HCT116 (cell line): Measurements from ENCODE around the gene NAT9. TPM values are rescaled to one million over a fixed set of nuclear protein-coding genes. Genes with fewer than 3 reads are reported as not detected.

Experiments used
- ATAC-seq: fragments of 200-7000 bp; cut with Tn5 transposase; 2 replicates; pipeline ENCODE4 v1.9.1; 2020; ENCODE audit warnings: mild to moderate bottlenecking, moderate library complexity
- BruUV-seq: library from RNA; stranded (reverse); fragments of 400-500 nt; replicated peaks from 2 replicates; lab custom pipeline; 2021; lab: Mats Ljungman, UMichigan
- CTCF ChIA-PET: fragments of 300-600 bp; sonication (Branson Sonifier 250); formaldehyde crosslinking; loops from one replicate; lab custom pipeline; 2021; ENCODE audit warnings: antibody characterized with exemption; lab: Charles Lee
- POLR2A ChIA-PET: fragments of 300-600, 350-600 bp; sonication (Branson Sonifier 250); formaldehyde crosslinking; loops from one replicate; lab custom pipeline; 2021; ENCODE audit warnings: antibody characterized with exemption; lab: Charles Lee
- RAD21 ChIA-PET, 2 experiments: fragments of 300-600 bp; sonication (Branson Sonifier 250); formaldehyde crosslinking; loops; one replicate each; lab custom pipeline; 2023; ENCODE audit warnings: low total read pairs in 2 of 2; ENCODE audit not compliant: uncharacterized antibody in 2 of 2, unreplicated experiment in 2 of 2, low non-redundant PET in 1 of 2; lab: Charles Lee
- DNase-seq: peaks from one replicate; pipeline ENCODE4 v3.0.0-alpha.2; 2010; ENCODE audit warnings: low read depth, low spot score
- H2AFZ ChIP-seq: fragments of 200-600 bp; shearing (Covaris generic), sonication (generic); 2 replicates; pipeline ENCODE4 v1.6.1; 2017; ENCODE audit warnings: low read depth, mixed run types, mixed read lengths, antibody characterized with exemption, low read length; ENCODE audit not compliant: poor library complexity, severe bottlenecking
- H3K27ac ChIP-seq: 2 replicates; pipeline ENCODE4 v1.5.1; 2012; ENCODE audit warnings: low read depth, low read length
- H3K27me3 ChIP-seq: fragments of 200-600 bp; sonication (generic); 2 replicates; pipeline ENCODE4 v1.6.1; 2016; ENCODE audit warnings: mixed run types, low read length, mixed read lengths; ENCODE audit not compliant: insufficient read depth
- H3K36me3 ChIP-seq, 2 experiments: fragments of 200-500 bp in 1 of 2; fragments of 200-600 bp in 1 of 2; sonication (Bioruptor generic) in 1 of 2; sonication (generic) in 1 of 2; 2 replicates each; pipeline versions ENCODE4 v1.5.1 to v1.6.1; 2014 to 2016; ENCODE audit warnings: low read length in 2 of 2, inconsistent platforms in 1 of 2, mixed read lengths in 1 of 2, mixed run types in 1 of 2; ENCODE audit not compliant: insufficient read depth in 2 of 2, control insufficient read depth in 1 of 2
- H3K4me1 ChIP-seq, 2 experiments: fragments of 200-600 bp in 1 of 2; sonication (generic) in 1 of 2; 2 replicates each; pipeline versions ENCODE4 v1.5.1 to v1.6.1; 2012 to 2017; ENCODE audit warnings: low read length in 2 of 2, inconsistent platforms in 1 of 2, mild to moderate bottlenecking in 1 of 2, mixed read lengths in 1 of 2, mixed run types in 1 of 2, moderate library complexity in 1 of 2; ENCODE audit not compliant: insufficient read depth in 2 of 2, control insufficient read depth in 1 of 2
- H3K4me2 ChIP-seq: fragments of 200-600 bp; sonication (generic); 2 replicates; pipeline ENCODE4 v1.6.1; 2017; ENCODE audit warnings: mixed run types, low read length, mixed read lengths
- H3K4me3 ChIP-seq, 2 experiments: fragments of 200-600 bp in 1 of 2; sonication (generic) in 1 of 2; replicated peaks in 1 of 2; 2 replicates each; pipeline ENCODE4 v1.5.1; 2011 to 2016; ENCODE audit warnings: low read length in 2 of 2, control low read depth in 1 of 2, low read depth in 1 of 2, mild to moderate bottlenecking in 1 of 2, mixed read lengths in 1 of 2, mixed run types in 1 of 2
- H3K79me2 ChIP-seq: fragments of 200-600 bp; sonication (generic); 2 replicates; pipeline ENCODE4 v1.6.1; 2017; ENCODE audit warnings: mild to moderate bottlenecking, mixed run types, low read length, moderate library complexity, mixed read lengths; ENCODE audit not compliant: insufficient read depth
- H3K9ac ChIP-seq: fragments of 200-600 bp; sonication (generic); 2 replicates; pipeline ENCODE4 v1.6.1; 2016; ENCODE audit warnings: low read length, mixed read lengths
- H3K9me2 ChIP-seq: fragments of 200-600 bp; sonication (generic), shearing (Covaris generic); 2 replicates; pipeline ENCODE4 v1.6.1; 2017; ENCODE audit warnings: mixed run types, mild to moderate bottlenecking, moderate library complexity; ENCODE audit not compliant: insufficient read depth
- H3K9me3 ChIP-seq, 2 experiments: fragments of 200-500 bp in 1 of 2; fragments of 200-600 bp in 1 of 2; sonication (Bioruptor generic) in 1 of 2; sonication (generic) in 1 of 2; 2 replicates each; pipeline ENCODE4 v1.6.1; 2014 to 2017; ENCODE audit warnings: low read length in 2 of 2, mixed read lengths in 2 of 2, inconsistent platforms in 1 of 2, low read depth in 1 of 2, mild to moderate bottlenecking in 1 of 2, mixed run types in 1 of 2, moderate library complexity in 1 of 2; ENCODE audit not compliant: control insufficient read depth in 1 of 2, insufficient read depth in 1 of 2
- H4K20me1 ChIP-seq: fragments of 200-600 bp; sonication (generic), shearing (Covaris generic); 2 replicates; pipeline ENCODE4 v1.6.1; 2017; ENCODE audit warnings: mixed run types, mild to moderate bottlenecking, moderate library complexity; ENCODE audit not compliant: insufficient read depth
- EGR1 ChIP-seq: IDR thresholded peaks from 2 replicates; pipeline ENCODE4 v1.6.1; 2012; ENCODE audit warnings: low read depth
- EZH2 ChIP-seq: fragments of 200-600 bp; sonication (generic); IDR thresholded peaks from 2 replicates; pipeline ENCODE4 v1.6.1; 2017; ENCODE audit warnings: antibody characterized with exemption, mixed run types
- FOSL1 ChIP-seq: IDR thresholded peaks from 2 replicates; pipeline ENCODE4 v1.6.1; 2012; ENCODE audit warnings: low read depth
- POLR2A ChIP-seq: IDR thresholded peaks from 2 replicates; pipeline ENCODE4 v1.7.0; 2011; ENCODE audit warnings: borderline replicate concordance; ENCODE audit not compliant: insufficient read depth, insufficient read length; ENCODE audit errors: extremely low read depth
- ZFX ChIP-seq: fragments of 450-650 bp; IDR thresholded peaks from 2 replicates; pipeline ENCODE4 v1.6.1; 2017
- ZNF274 ChIP-seq: fragments of 200-500 bp; sonication (Bioruptor generic); IDR thresholded peaks from 2 replicates; pipeline ENCODE4 v1.6.1; 2014; ENCODE audit warnings: mild to moderate bottlenecking, low read depth, low read length, inconsistent platforms
- intact Hi-C: fragments of 100-400 bp; cut with micrococcal nuclease; formaldehyde crosslinking; loops from 2 replicates; pipeline ENCODE4 v1.10.0; 2022
- total RNA-seq: library from RNA; stranded (reverse); gene quantifications from one replicate; pipeline ENCODE4 v1.2.1, GENCODE V29; 2021; ENCODE audit not compliant: unreplicated experiment

The NAT9 gene
- total RNA-seq, 1 experiment from 2014 or later, result 88.7 TPM

GRCh38 chr17:74803388-74803930 lies 27.3 kb upstream of the NAT9 start:
- Histone ChIP-seq H3K9me3 (no peaks in the 10 kb centered on the region), H3K79me2 (no peaks in the 10 kb centered on the region), H3K27me3 (no peaks in the 10 kb centered on the region), H3K27ac (no peak overlapping the region), H2AFZ (no peak overlapping the region), H4K20me1 (no peaks in the 10 kb centered on the region), H3K4me3 (no peak overlapping the region), H3K4me1 (peaks cover 0 to 7% of the 10 kb centered on the region in 2 experiments; a peak in 1 of 4 replicates), H3K9ac (no peak overlapping the region), H3K4me2 (no peak overlapping the region), H3K36me3 (0 out of 4 replicates have a peak, but pooled peaks cover 0 to 8% of the 10 kb centered on the region in 2 experiments), H3K9me2 (no peaks in the 10 kb centered on the region)
- BruUV-seq, result no TSS peak
- ChIA-PET POLR2A (no interaction called here), RAD21 (no interaction called here), CTCF (no interaction called here)
- ATAC-seq (no peak), DNase-seq (no peak)
- intact Hi-C loops, result no loop called here
- TF ChIP-seq FOSL1 (no peak), ZFX (no peak), ZNF274 (no peak), POLR2A (no peak)

- no peak overlapping the region for H3K4me2 ChIP-seq
- ChIA-PET CTCF (interaction anchor here (1.1 kb wide), 1 partner anchor 10 kb away, joined by 6 read pairs; no protein-coding TSS in a partner anchor), RAD21 (no interaction called here), POLR2A (no interaction called here)
- no TSS peak for BruUV-seq
- no peaks in the 10 kb centered on the region for H3K9me2 ChIP-seq
- no peak overlapping the region for H2AFZ ChIP-seq
- H3K9me3 ChIP-seq, result no peaks in the 10 kb centered on the region
- no peak overlapping the region for H3K9ac ChIP-seq
- DNase-seq (no peak), ATAC-seq (peak; percentile 45; the same call in 1 of the 2 replicates)
- no peak overlapping the region for H3K27ac ChIP-seq
- H3K79me2 ChIP-seq, result no peaks in the 10 kb centered on the region
- H3K27me3 ChIP-seq, result no peaks in the 10 kb centered on the region
- intact Hi-C loops, result no loop called here
- no peak overlapping the region for H3K4me3 ChIP-seq
- H3K4me1 ChIP-seq, result peaks cover 0 to 10% of the 10 kb centered on the region in 2 experiments; a peak in 1 of 4 replicates
- TF ChIP-seq EGR1 (no peak), EZH2 (no peak)
- H4K20me1 ChIP-seq, result no peaks in the 10 kb centered on the region
- 0 out of 4 replicates have a peak, but pooled peaks cover 0 to 8% of the 10 kb centered on the region in 2 experiments for H3K36me3 ChIP-seq
Measured at GRCh38 chr17:74801896-74802295, 25.8 kb upstream of the NAT9 start.
